Endothelial cell of umbilical vein (primary cell): ENCODE data around the gene FOSL2. TPM values are rescaled to one million over a fixed set of nuclear protein-coding genes. Genes with fewer than 3 reads are reported as not detected.

Experiments used
- BruUV-seq: library from RNA; stranded (reverse); fragments of 400-500 nt; replicated peaks from 2 replicates; lab custom pipeline; 2021; lab: Mats Ljungman, UMichigan
- CTCF ChIA-PET: fragments of 300-600, 350-600 bp; sonication (Branson Sonifier 250); formaldehyde crosslinking; loops from one replicate; lab custom pipeline; 2021; ENCODE audit warnings: antibody characterized with exemption, inconsistent platforms; lab: Charles Lee
- POLR2A ChIA-PET: fragments of 300-600, 350-600 bp; sonication (Branson Sonifier 250); formaldehyde crosslinking; loops from one replicate; lab custom pipeline; 2021; ENCODE audit warnings: antibody characterized with exemption, inconsistent platforms; lab: Charles Lee
- DNase-seq: peaks from one replicate; pipeline ENCODE4 v3.0.0-alpha.2; 2011; ENCODE audit warnings: low read depth, low spot score
- FAIRE-seq: peaks from 2 replicates; lab custom pipeline; 2011; peaks lifted over from hg19 to GRCh38; lab: Jason Lieb, UNC
- H2AFZ ChIP-seq: 2 replicates; pipeline ENCODE4 v1.6.0; 2012; ENCODE audit warnings: low read depth, low read length, control low read depth, inconsistent platforms
- H3K27ac ChIP-seq: 2 replicates; pipeline ENCODE4 v1.5.1; 2011; ENCODE audit warnings: low read depth, mild to moderate bottlenecking, control low read depth, low read length, moderate library complexity; ENCODE audit not compliant: insufficient read depth
- H3K27me3 ChIP-seq, 2 experiments: 2 replicates each; pipeline versions ENCODE4 v1.6.0 to v1.6.1; 2011; ENCODE audit warnings: low read length in 2 of 2, mixed read lengths in 1 of 2; ENCODE audit not compliant: control insufficient read depth in 2 of 2, insufficient read depth in 2 of 2
- H3K36me3 ChIP-seq, 2 experiments: 2 replicates in 1 of 2; 3 replicates in 1 of 2; pipeline ENCODE4 v1.5.1; 2011; ENCODE audit warnings: low read length in 2 of 2, mild to moderate bottlenecking in 1 of 2, moderate library complexity in 1 of 2; ENCODE audit not compliant: control insufficient read depth in 2 of 2, insufficient read depth in 2 of 2; ENCODE audit errors: extremely low read depth in 1 of 2
- H3K4me1 ChIP-seq: 3 replicates; pipeline ENCODE4 v1.5.1; 2011; ENCODE audit warnings: mild to moderate bottlenecking, low read length; ENCODE audit not compliant: control insufficient read depth, insufficient read depth; ENCODE audit errors: extremely low read depth
- H3K4me2 ChIP-seq: 2 replicates; pipeline ENCODE4 v1.6.1; 2011; ENCODE audit warnings: low read length, control low read depth, mixed read lengths; ENCODE audit not compliant: insufficient read depth
- H3K4me3 ChIP-seq, 3 experiments: fragments of 200-600 bp in 1 of 3; sonication (generic), shearing (Covaris generic) in 1 of 3; replicated peaks in 1 of 3; 2 replicates each; pipeline ENCODE4 v1.5.1; 2011 to 2016; ENCODE audit warnings: control low read depth in 3 of 3, low read length in 3 of 3, mild to moderate bottlenecking in 2 of 3, inconsistent platforms in 1 of 3, low read depth in 1 of 3, moderate library complexity in 1 of 3; ENCODE audit not compliant: insufficient read depth in 1 of 3
- H3K79me2 ChIP-seq: 2 replicates; pipeline ENCODE4 v1.6.0; 2012; ENCODE audit warnings: low read length, inconsistent platforms; ENCODE audit not compliant: control insufficient read depth, insufficient read depth
- H3K9ac ChIP-seq: replicated peaks from 2 replicates; pipeline ENCODE3; 2011; ENCODE audit warnings: low read length, control low read depth; ENCODE audit not compliant: insufficient read depth; ENCODE audit errors: extremely low read depth
- H3K9me1 ChIP-seq: replicated peaks from 3 replicates; pipeline ENCODE4 v1.6.0; 2011; ENCODE audit warnings: mild to moderate bottlenecking, low read length; ENCODE audit not compliant: control insufficient read depth, insufficient read depth; ENCODE audit errors: extremely low read depth
- H3K9me3 ChIP-seq: replicated peaks from 2 replicates; pipeline ENCODE4 v1.5.1; 2012; ENCODE audit warnings: low read length, inconsistent platforms; ENCODE audit not compliant: control insufficient read depth, insufficient read depth
- H4K20me1 ChIP-seq: replicated peaks from 2 replicates; pipeline ENCODE3; 2011; ENCODE audit warnings: mild to moderate bottlenecking, low read length; ENCODE audit not compliant: control insufficient read depth, insufficient read depth; ENCODE audit errors: extremely low read depth
- CTCF ChIP-seq, 2 donors: IDR thresholded peaks; 1 replicate in 1 of 2; 2 replicates in 1 of 2; pipeline ENCODE4 v1.5.1; 2011; ENCODE audit warnings: low read length in 2 of 2, mild to moderate bottlenecking in 2 of 2, moderate library complexity in 2 of 2, control low read depth in 1 of 2, inconsistent platforms in 1 of 2, low read depth in 1 of 2; ENCODE audit not compliant: insufficient read depth in 1 of 2; ENCODE audit errors: extremely low read depth in 1 of 2
- EZH2 ChIP-seq: IDR thresholded peaks from 2 replicates; pipeline ENCODE4 v1.6.1; 2012; ENCODE audit warnings: borderline replicate concordance, low read depth, mild to moderate bottlenecking, moderate library complexity, low read length, inconsistent platforms; ENCODE audit not compliant: severe bottlenecking
- FOS ChIP-seq: IDR thresholded peaks from 2 replicates; pipeline ENCODE4 v1.6.1; 2011; ENCODE audit warnings: mild to moderate bottlenecking, low read length, moderate library complexity, borderline replicate concordance; ENCODE audit not compliant: insufficient read depth
- GATA2 ChIP-seq: IDR thresholded peaks from 2 replicates; pipeline ENCODE4 v1.7.0; 2011; ENCODE audit warnings: low read depth, mild to moderate bottlenecking, moderate library complexity, mixed read lengths, low read length; ENCODE audit not compliant: insufficient read length, insufficient read depth
- JUN ChIP-seq: IDR thresholded peaks from 2 replicates; pipeline ENCODE4 v1.6.1; 2011; ENCODE audit warnings: borderline replicate concordance, low read depth; ENCODE audit not compliant: insufficient read length, insufficient read depth
- MAX ChIP-seq: IDR thresholded peaks from 2 replicates; pipeline ENCODE4 v1.6.1; 2011; ENCODE audit not compliant: insufficient read depth, insufficient read length
- MYC ChIP-seq: IDR thresholded peaks from one replicate; pipeline ENCODE4 v1.6.1; 2011; ENCODE audit warnings: mild to moderate bottlenecking, low read depth, low read length
- POLR2A ChIP-seq: IDR thresholded peaks from 2 replicates; pipeline ENCODE4 v1.6.1; 2012; ENCODE audit warnings: low read depth, mild to moderate bottlenecking, control low read depth, low read length
- POLR2AphosphoS5 ChIP-seq: IDR thresholded peaks from 2 replicates; pipeline ENCODE4 v1.6.1; 2012; ENCODE audit warnings: low read depth, mild to moderate bottlenecking, control low read depth, low read length, moderate library complexity; ENCODE audit not compliant: insufficient read depth
- dilution Hi-C: fragments of 300-500 bp; cut with MboI; formaldehyde crosslinking; loops from one replicate; pipeline ENCODE4 v1.15.0; 2019; ENCODE audit warnings: low sequenced_read_pairs; ENCODE audit not compliant: extremely low pct_ligation_motif_present
- intact Hi-C: fragments of 100-400 bp; cut with micrococcal nuclease; formaldehyde crosslinking; loops from one replicate; pipeline ENCODE4 v1.10.0; 2022
- polyA plus RNA-seq, 4 experiments: library from polyadenylated mRNA; depleted of rRNA in 3 of 4; stranded (reverse) in 3 of 4; unstranded in 1 of 4; fragments of >200 nt; gene quantifications; 2 replicates each; pipeline versions ENCODE4 v1.2.1 to v1.2.3, GENCODE V29; 2011 to 2012; ENCODE audit warnings: missing spikeins in 1 of 4
- total RNA-seq: library from RNA; stranded (reverse); gene quantifications from 2 replicates; pipeline ENCODE4 v1.2.3, GENCODE V29; 2021

FOSL2 gene
- total and polyA plus RNA-seq, 2 donors (not counting 3 experiments of a cell fraction or from before 2014, with no cell fraction given) = 43.9 to 85.3 TPM

- dilution Hi-C loops (no loop called here), intact Hi-C loops (no loop called here)
- no peak overlapping the region for H3K4me2 ChIP-seq
- DNase-seq = no peak
- H3K9me3 ChIP-seq = no peaks in the 10 kb centered on the region
- H3K79me2 ChIP-seq = no peaks in the 10 kb centered on the region
- no peak overlapping the region for H3K4me3 ChIP-seq
- no peaks in the 10 kb centered on the region for H3K27me3 ChIP-seq
- no TSS peak for BruUV-seq
- no peaks in the 10 kb centered on the region for H3K9me1 ChIP-seq
- H4K20me1 ChIP-seq = no peaks in the 10 kb centered on the region
- no peak for FAIRE-seq
- CTCF ChIA-PET = interaction anchor here (1.7 to 2.0 kb wide), 2 partner anchors 9 to 12 kb away, joined by 4 to 8 read pairs; no protein-coding TSS in a partner anchor
- POLR2A ChIA-PET = no interaction called here
- no peak overlapping the region for H3K9ac ChIP-seq
- H3K4me1 ChIP-seq = peaks cover 14% of the 10 kb centered on the region
- no peak overlapping the region for H2AFZ ChIP-seq
- no peaks in the 10 kb centered on the region for H3K36me3 ChIP-seq
- no peak for TF ChIP-seq EZH2
- TF ChIP-seq POLR2AphosphoS5 = no peak
- no peak for TF ChIP-seq JUN
- no peak for TF ChIP-seq GATA2
- no peak for TF ChIP-seq MAX
- TF ChIP-seq MYC = no peak
- no peak overlapping the region for H3K27ac ChIP-seq
Measured at GRCh38 chr2:28369358-28369757, 23.3 kb upstream of the FOSL2 start.

- no peak overlapping the region for H3K4me2 ChIP-seq
- no peaks in the 10 kb centered on the region for H3K36me3 ChIP-seq
- no peak overlapping the region for H2AFZ ChIP-seq
- no peak overlapping the region for H3K9ac ChIP-seq
- no TSS peak for BruUV-seq
- intact Hi-C loops = no loop called here
- H3K9me1 ChIP-seq = no peaks in the 10 kb centered on the region
- no peak overlapping the region for H3K27ac ChIP-seq
- no peak for TF ChIP-seq POLR2A
- no peak for TF ChIP-seq MYC
- TF ChIP-seq POLR2AphosphoS5 = no peak
- TF ChIP-seq MAX = no peak
- no peak for TF ChIP-seq FOS
- TF ChIP-seq CTCF (IDR thresholded peaks at IDR 0.05; ENCODE audit: extremely low read depth in 1 of 2, insufficient read depth in 1 of 2, low read depth in 1 of 2, low read length in 2 of 2) = no peak
- no peak for TF ChIP-seq GATA2
- no peak for TF ChIP-seq EZH2
- no peak for TF ChIP-seq JUN
- dilution Hi-C loops = no loop called here
- H3K4me1 ChIP-seq = peaks cover 14% of the 10 kb centered on the region
- no peaks in the 10 kb centered on the region for H4K20me1 ChIP-seq
- H3K9me3 ChIP-seq = no peaks in the 10 kb centered on the region
- CTCF ChIA-PET = interaction anchor here (0.6 to 1.7 kb wide), 3 partner anchors 9 to 13 kb away, joined by 3 to 4 read pairs (median 3); no protein-coding TSS in a partner anchor
- H3K79me2 ChIP-seq = no peaks in the 10 kb centered on the region
- H3K4me3 ChIP-seq = no peak overlapping the region
- no peak for DNase-seq
- no peaks in the 10 kb centered on the region for H3K27me3 ChIP-seq
- POLR2A ChIA-PET = no interaction called here
- FAIRE-seq = no peak
Measured at GRCh38 chr2:28370354-28370753, 22.3 kb upstream of the FOSL2 start.
